HG03097 (cell line): ENCODE measurements around the gene BHMT.

Source experiments
- ATAC-seq: cut with Tn5 transposase; IDR thresholded peaks from one replicate; pipeline ENCODE4 v1.9.1; 2021; ENCODE audit not compliant: unreplicated experiment, low FRiP score

The BHMT gene

GRCh38 chr5:79111387-79111959 is at the start of gene BHMT:
Gene BHMT (plus strand): TSS chr5:79111809. CDS start chr5:79111886, 77 bp downstream.
- no peak for ATAC-seq

- ATAC-seq: no peak
Observed at GRCh38 chr5:79062436-79062835, 49.2 kb upstream of the BHMT start.

GRCh38 chr5:79069488-79070349 is 41.9 kb upstream of the BHMT start, which contains the start of the genes BHMT2 and DMGDH:
Gene BHMT2 (plus strand): TSS chr5:79069767. CDS start chr5:79069783, 16 bp downstream.
Gene DMGDH (minus strand): TSS chr5:79069674. CDS start chr5:79069620, 54 bp downstream.
- no peak for ATAC-seq

GRCh38 chr5:79070350-79070667 is 41.3 kb upstream of the BHMT start:
- ATAC-seq: no peak

- ATAC-seq: no peak
Observed at GRCh38 chr5:79074641-79075040, 37.0 kb upstream of the BHMT start.

GRCh38 chr5:79075646-79076426 is 35.8 kb upstream of the BHMT start:
- no peak for ATAC-seq

GRCh38 chr5:79076819-79077218 is 34.8 kb upstream of the BHMT start:
- no peak for ATAC-seq

GRCh38 chr5:79077680-79078365 is 33.8 kb upstream of the BHMT start:
- no peak for ATAC-seq

GRCh38 chr5:79080804-79081203 is 30.8 kb upstream of the BHMT start:
- ATAC-seq: no peak

- no peak for ATAC-seq
Observed at GRCh38 chr5:79081779-79082178, 29.8 kb upstream of the BHMT start.

- ATAC-seq: no peak
Observed at GRCh38 chr5:79086116-79086515, 25.5 kb upstream of the BHMT start.

- ATAC-seq: no peak
Observed at GRCh38 chr5:79088507-79088906, 23.1 kb upstream of the BHMT start.

GRCh38 chr5:79091064-79091463 is 20.5 kb upstream of the BHMT start:
- ATAC-seq: no peak

- ATAC-seq: no peak
Observed at GRCh38 chr5:79093762-79094161, 17.8 kb upstream of the BHMT start.

- ATAC-seq: no peak
Observed at GRCh38 chr5:79105868-79106267, 5.7 kb upstream of the BHMT start.

- no peak for ATAC-seq
Observed at GRCh38 chr5:79107020-79107796, 4.4 kb upstream of the BHMT start.

GRCh38 chr5:79108086-79108485 is 3.5 kb upstream of the BHMT start:
- no peak for ATAC-seq

- ATAC-seq: no peak
Observed at GRCh38 chr5:79108792-79109191, 2.8 kb upstream of the BHMT start.

GRCh38 chr5:79109527-79110492 is 1.8 kb upstream of the BHMT start:
- ATAC-seq: no peak
